SU-DHL-6 (cell line): Measurements from ENCODE around the gene KREMEN1.

Source experiments
- H2AFZ ChIP-seq: fragments of 200-600 bp; sonication (generic); 2 replicates; pipeline ENCODE4 v1.6.1; 2014; ENCODE audit warnings: low read depth, mild to moderate bottlenecking, moderate library complexity, mixed read lengths, antibody characterized with exemption, low read length; ENCODE audit not compliant: severe bottlenecking
- H3F3A ChIP-seq: fragments of 200-600 bp; shearing (Covaris generic); 2 replicates; pipeline ENCODE4 v1.6.0; 2016; ENCODE audit warnings: antibody characterized with exemption, mild to moderate bottlenecking; ENCODE audit not compliant: insufficient read depth
- H3K27ac ChIP-seq: fragments of 200-600 bp; sonication (generic); 2 replicates; pipeline ENCODE4 v1.5.1; 2016; ENCODE audit warnings: low read depth, mild to moderate bottlenecking, low read length, moderate library complexity, mixed read lengths
- H3K27me3 ChIP-seq: fragments of 200-600 bp; sonication (generic), shearing (Covaris generic); 2 replicates; pipeline ENCODE4 v1.6.0; 2014; ENCODE audit warnings: mild to moderate bottlenecking, low read length
- H3K36me3 ChIP-seq: fragments of 200-600 bp; sonication (generic); 2 replicates; pipeline ENCODE4 v1.6.1; 2014; ENCODE audit warnings: mild to moderate bottlenecking, low read length, mixed read lengths
- H3K4me2 ChIP-seq: fragments of 300-600, 200-600 bp; shearing (Covaris generic), sonication (generic); 2 replicates; pipeline ENCODE4 v1.6.0; 2014; ENCODE audit warnings: low read length, low read depth, mild to moderate bottlenecking; ENCODE audit not compliant: poor library complexity, severe bottlenecking
- H3K4me3 ChIP-seq: fragments of 200-600 bp; sonication (generic); 2 replicates; pipeline ENCODE4 v1.5.1; 2014; ENCODE audit warnings: antibody characterized with exemption, low read length, mild to moderate bottlenecking, mixed read lengths; ENCODE audit not compliant: insufficient read depth, poor library complexity, severe bottlenecking
- H3K79me2 ChIP-seq: fragments of 200-600 bp; sonication (generic); 2 replicates; pipeline ENCODE4 v1.6.1; 2014; ENCODE audit warnings: mild to moderate bottlenecking, low read length, moderate library complexity; ENCODE audit not compliant: insufficient read depth
- H3K9ac ChIP-seq: fragments of 200-600 bp; sonication (generic); 2 replicates; pipeline ENCODE4 v1.7.0; 2014; ENCODE audit warnings: mild to moderate bottlenecking, low read length
- H3K9me2 ChIP-seq: fragments of 200-600 bp; sonication (generic); replicated peaks from 2 replicates; pipeline ENCODE4 v1.6.1; 2014; ENCODE audit warnings: low read length; ENCODE audit not compliant: insufficient read depth
- H3K9me3 ChIP-seq: fragments of 200-600 bp; sonication (generic); 2 replicates; pipeline ENCODE4 v1.6.1; 2014; ENCODE audit warnings: low read length, mixed read lengths; ENCODE audit not compliant: insufficient read depth
- H4K20me1 ChIP-seq: fragments of 200-600 bp; sonication (generic); 2 replicates; pipeline ENCODE4 v1.6.1; 2014; ENCODE audit warnings: low read depth, mild to moderate bottlenecking, antibody characterized with exemption, low read length, moderate library complexity, mixed read lengths
- EZH2phosphoT487 ChIP-seq: fragments of 200-600 bp; sonication (generic), shearing (Covaris generic); conservative IDR thresholded peaks from 2 replicates; pipeline ENCODE4 v1.6.1; 2018; ENCODE audit warnings: mild to moderate bottlenecking, antibody characterized with exemption, low read length, moderate library complexity, mixed read lengths
- TF ChIP-seq, protein P1 (sequence below): fragments of 200-600 bp; sonication (generic); IDR thresholded peaks from one replicate; pipeline ENCODE4 v1.5.1; 2017; ENCODE audit warnings: antibody characterized with exemption, mild to moderate bottlenecking, low read length, moderate library complexity; ENCODE audit not compliant: insufficient read depth, poor library complexity, severe bottlenecking

KREMEN1 gene

GRCh38 chr22:29190051-29190450, 117.2 kb downstream of the KREMEN1 start:
- Histone ChIP-seq H3K27ac (no peak overlapping the region), H3K27me3 (no peaks in the 10 kb centered on the region), H3K9me2 (no peaks in the 10 kb centered on the region)

GRCh38 chr22:29190918-29191317, 118.1 kb downstream of the KREMEN1 start:
- no peak overlapping the region for H3K4me2 ChIP-seq
- TF ChIP-seq, protein P1, sequence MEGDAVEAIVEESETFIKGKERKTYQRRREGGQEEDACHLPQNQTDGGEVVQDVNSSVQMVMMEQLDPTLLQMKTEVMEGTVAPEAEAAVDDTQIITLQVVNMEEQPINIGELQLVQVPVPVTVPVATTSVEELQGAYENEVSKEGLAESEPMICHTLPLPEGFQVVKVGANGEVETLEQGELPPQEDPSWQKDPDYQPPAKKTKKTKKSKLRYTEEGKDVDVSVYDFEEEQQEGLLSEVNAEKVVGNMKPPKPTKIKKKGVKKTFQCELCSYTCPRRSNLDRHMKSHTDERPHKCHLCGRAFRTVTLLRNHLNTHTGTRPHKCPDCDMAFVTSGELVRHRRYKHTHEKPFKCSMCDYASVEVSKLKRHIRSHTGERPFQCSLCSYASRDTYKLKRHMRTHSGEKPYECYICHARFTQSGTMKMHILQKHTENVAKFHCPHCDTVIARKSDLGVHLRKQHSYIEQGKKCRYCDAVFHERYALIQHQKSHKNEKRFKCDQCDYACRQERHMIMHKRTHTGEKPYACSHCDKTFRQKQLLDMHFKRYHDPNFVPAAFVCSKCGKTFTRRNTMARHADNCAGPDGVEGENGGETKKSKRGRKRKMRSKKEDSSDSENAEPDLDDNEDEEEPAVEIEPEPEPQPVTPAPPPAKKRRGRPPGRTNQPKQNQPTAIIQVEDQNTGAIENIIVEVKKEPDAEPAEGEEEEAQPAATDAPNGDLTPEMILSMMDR: no peak
- no peak for TF ChIP-seq EZH2phosphoT487
- H2AFZ ChIP-seq: no peak overlapping the region
- no peaks in the 10 kb centered on the region for H3K79me2 ChIP-seq
- H3K27ac ChIP-seq: no peak overlapping the region
- no peaks in the 10 kb centered on the region for H3K9me3 ChIP-seq
- H3K4me3 ChIP-seq: no peak overlapping the region
- no peaks in the 10 kb centered on the region for H3K36me3 ChIP-seq
- no peaks in the 10 kb centered on the region for H3F3A ChIP-seq
- no peaks in the 10 kb centered on the region for H4K20me1 ChIP-seq
- no peak overlapping the region for H3K9ac ChIP-seq
- no peaks in the 10 kb centered on the region for H3K9me2 ChIP-seq
- H3K27me3 ChIP-seq: no peaks in the 10 kb centered on the region

More at GRCh38 chr22:29190051-29190450, 117.2 kb downstream of the KREMEN1 start:
- Histone ChIP-seq H3K9ac (no peak overlapping the region), H2AFZ (no peak overlapping the region), H3K4me2 (no peak overlapping the region), H3F3A (no peaks in the 10 kb centered on the region), H3K9me3 (no peaks in the 10 kb centered on the region), H4K20me1 (no peaks in the 10 kb centered on the region), H3K36me3 (no peaks in the 10 kb centered on the region), H3K79me2 (no peaks in the 10 kb centered on the region), H3K4me3 (no peak overlapping the region)
- TF ChIP-seq, protein P1: no peak
- no peak for TF ChIP-seq EZH2phosphoT487

DNA sequence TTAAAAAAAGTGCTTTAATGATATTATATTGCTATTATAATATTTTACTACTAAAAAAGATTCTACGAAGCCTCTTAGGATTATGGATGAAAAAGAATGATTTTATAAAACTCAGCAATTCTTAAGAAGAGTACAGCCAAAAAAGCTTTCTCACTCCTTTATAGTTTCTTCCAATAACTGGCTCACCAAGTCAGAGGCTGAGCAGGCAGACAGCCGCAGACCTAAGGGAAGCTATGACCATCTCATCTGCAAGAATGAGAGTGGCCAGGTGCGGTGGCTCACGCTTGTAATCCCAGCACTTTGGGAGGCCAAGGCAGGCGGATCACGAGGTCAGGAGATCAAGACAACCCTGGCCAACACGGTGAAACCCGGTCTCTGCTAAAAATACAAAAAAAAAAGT, 120.2 kb downstream of the KREMEN1 start:
- Histone ChIP-seq H3K9me2 (no peaks in the 10 kb centered on the region), H3K27ac (no peak overlapping the region), H3K9me3 (no peaks in the 10 kb centered on the region), H3F3A (no peaks in the 10 kb centered on the region), H3K4me2 (no peak overlapping the region), H2AFZ (no peak overlapping the region), H3K27me3 (no peaks in the 10 kb centered on the region), H4K20me1 (no peaks in the 10 kb centered on the region), H3K9ac (no peak overlapping the region), H3K36me3 (no peaks in the 10 kb centered on the region), H3K4me3 (no peak overlapping the region), H3K79me2 (no peaks in the 10 kb centered on the region)
- TF ChIP-seq, protein P1: no peak
- no peak for TF ChIP-seq EZH2phosphoT487
